ENCODE results near the gene DUSP22.

The DUSP22 gene

GRCh38 chr6:307065-307814, 15.0 kb downstream of the DUSP22 start:
- Mint-ChIP-seq H3K36me3 (peaks cover 13% of the 10 kb centered on the region), H3K9me3 (no peaks in the 10 kb centered on the region), H3K4me1 (peaks cover 1% of the 10 kb centered on the region), H3K4me3 (no peak overlapping the region), H3K27ac (no peak overlapping the region), H3K27me3 (no peaks in the 10 kb centered on the region)
- no peak for DNase-seq
- CTCF ChIA-PET = no interaction called here

- Mint-ChIP-seq H3K27ac (no peak overlapping the region), H3K27me3 (no peaks in the 10 kb centered on the region), H3K4me3 (no peak overlapping the region), H3K36me3 (peaks cover 13% of the 10 kb centered on the region), H3K4me1 (peaks cover 7% of the 10 kb centered on the region), H3K9me3 (no peaks in the 10 kb centered on the region)
- DNase-seq = no peak
- CTCF ChIA-PET = interaction anchor here (1.2 kb wide), 1 partner anchor 15 kb away, joined by 3 read pairs; no protein-coding TSS in a partner anchor
Observed at GRCh38 chr6:307874-308273, 15.6 kb downstream of the DUSP22 start.

DNA sequence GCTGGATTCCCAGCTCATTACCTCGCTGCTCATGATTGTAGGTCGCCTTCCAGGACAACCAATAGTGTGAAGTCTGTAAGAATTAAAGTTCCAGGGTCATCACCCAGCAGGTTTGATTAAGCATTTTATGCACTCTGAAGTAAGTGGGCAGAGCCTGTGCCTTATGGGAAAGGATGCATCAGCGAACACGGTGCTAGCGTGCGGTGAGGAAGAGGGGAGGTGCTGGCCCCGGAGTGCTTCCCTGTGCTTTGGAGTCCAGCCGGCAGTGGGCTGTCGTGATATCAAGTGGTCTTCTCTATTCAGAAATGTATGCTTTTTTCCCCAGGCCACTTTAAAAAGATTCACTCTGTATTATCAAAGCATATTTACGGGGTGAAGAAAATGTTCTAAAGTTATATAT, 16.0 kb downstream of the DUSP22 start:
- Mint-ChIP-seq H3K9me3 (no peaks in the 10 kb centered on the region), H3K27ac (no peak overlapping the region)

DNA sequence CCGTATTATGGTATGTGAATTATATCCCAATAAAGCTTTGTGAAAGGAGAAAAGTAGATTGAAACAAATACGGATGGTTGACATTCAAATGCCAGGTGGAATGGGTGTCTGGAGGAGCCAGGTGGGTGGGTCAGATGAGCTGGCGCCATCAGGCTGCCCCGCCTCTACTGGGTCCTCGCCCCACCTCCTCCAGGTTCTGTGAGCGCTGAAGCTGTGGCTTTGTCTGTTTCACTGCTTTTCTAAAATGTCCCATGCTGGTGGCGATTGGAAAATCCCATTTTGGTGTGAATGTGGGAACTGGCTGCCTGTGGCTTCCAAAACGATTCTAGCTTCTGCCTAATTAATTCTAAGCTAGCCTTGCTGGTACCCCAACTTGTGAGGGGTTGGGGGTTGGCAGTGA, 16.5 kb downstream of the DUSP22 start:
- no peak for DNase-seq
- CTCF ChIA-PET = interaction anchor here (0.8 to 1.2 kb wide), 2 partner anchors 16 to 43 kb away, joined by 3 to 4 read pairs; no protein-coding TSS in a partner anchor
- peaks cover 13% of the 10 kb centered on the region for H3K4me1 Mint-ChIP-seq
- H3K27me3 Mint-ChIP-seq = no peaks in the 10 kb centered on the region
- no peaks in the 10 kb centered on the region for H3K9me3 Mint-ChIP-seq
- H3K27ac Mint-ChIP-seq = no peak overlapping the region
- H3K4me3 Mint-ChIP-seq = no peak overlapping the region
- H3K36me3 Mint-ChIP-seq = peaks cover 13% of the 10 kb centered on the region

More for the DNA sequence above, 16.0 kb downstream of the DUSP22 start:
- CTCF ChIA-PET = interaction anchor here (1.2 kb wide), 1 partner anchor 15 kb away, joined by 3 read pairs; no protein-coding TSS in a partner anchor
- no peak for DNase-seq
- Mint-ChIP-seq H3K36me3 (peaks cover 13% of the 10 kb centered on the region), H3K27me3 (no peaks in the 10 kb centered on the region), H3K4me3 (no peak overlapping the region), H3K4me1 (peaks cover 12% of the 10 kb centered on the region)

GRCh38 chr6:309947-310346, 17.7 kb downstream of the DUSP22 start:
- H3K27ac Mint-ChIP-seq = no peak overlapping the region
- H3K27me3 Mint-ChIP-seq = no peaks in the 10 kb centered on the region
- H3K4me1 Mint-ChIP-seq = peaks cover 13% of the 10 kb centered on the region
- peaks cover 9% of the 10 kb centered on the region for H3K36me3 Mint-ChIP-seq
- H3K9me3 Mint-ChIP-seq = no peaks in the 10 kb centered on the region
- no peak overlapping the region for H3K4me3 Mint-ChIP-seq
- no peak for DNase-seq
- CTCF ChIA-PET = no interaction called here

DNA sequence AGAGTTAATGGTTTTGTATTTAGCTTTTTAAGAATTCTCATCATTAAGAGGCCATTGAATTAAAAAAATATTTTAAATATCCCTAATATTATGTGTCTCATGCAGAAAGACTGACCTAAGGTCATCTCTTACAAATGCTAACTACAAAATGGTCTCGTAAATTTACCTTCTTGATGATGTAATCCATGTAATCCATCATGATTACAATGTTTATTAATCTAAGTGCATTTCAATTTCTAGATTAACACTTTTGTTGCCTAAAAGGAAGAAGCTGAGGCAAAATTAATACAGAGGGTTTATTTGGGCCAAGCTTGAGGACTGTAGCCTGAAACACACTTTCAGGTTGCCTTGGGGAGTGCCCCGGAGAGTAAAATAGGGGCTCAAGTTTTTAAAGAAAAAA, 18.4 kb downstream of the DUSP22 start:
- Mint-ChIP-seq H3K9me3 (no peaks in the 10 kb centered on the region), H3K4me1 (peaks cover 13% of the 10 kb centered on the region), H3K4me3 (no peak overlapping the region), H3K36me3 (peaks cover 9% of the 10 kb centered on the region), H3K27ac (no peak overlapping the region), H3K27me3 (no peaks in the 10 kb centered on the region)
- CTCF ChIA-PET = no interaction called here
- DNase-seq = no peak

DNA sequence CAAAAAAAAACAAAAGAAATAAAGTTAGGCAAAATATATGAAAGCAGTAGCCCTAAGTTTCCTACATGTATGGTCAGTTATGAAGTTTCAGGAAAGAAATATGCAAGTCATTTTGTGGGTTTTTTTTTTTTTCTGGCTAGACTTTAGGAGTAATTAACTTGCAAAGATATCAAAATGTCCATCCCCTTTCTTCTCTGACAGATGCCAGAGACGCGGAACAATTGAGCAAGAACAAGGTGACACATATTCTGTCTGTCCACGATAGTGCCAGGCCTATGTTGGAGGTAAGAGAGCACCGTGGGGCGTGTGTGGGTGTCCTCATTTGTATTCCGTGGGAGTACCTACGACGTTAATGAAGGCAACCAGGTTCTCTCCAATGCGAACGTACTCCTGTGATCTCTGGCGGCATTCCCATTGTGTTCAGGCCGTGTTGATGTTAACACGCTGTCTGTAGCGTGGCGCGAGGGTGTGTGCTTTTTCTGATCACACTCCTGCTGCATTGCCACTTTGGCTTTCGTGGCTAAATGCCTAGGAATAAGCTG, 19.5 kb downstream of the DUSP22 start:
- Mint-ChIP-seq H3K27me3 (no peaks in the 10 kb centered on the region), H3K4me3 (no peak overlapping the region)
- CTCF ChIA-PET = interaction anchor here (1.0 kb wide), 1 partner anchor 62 kb away, joined by 3 read pairs; no protein-coding TSS in a partner anchor

DNA sequence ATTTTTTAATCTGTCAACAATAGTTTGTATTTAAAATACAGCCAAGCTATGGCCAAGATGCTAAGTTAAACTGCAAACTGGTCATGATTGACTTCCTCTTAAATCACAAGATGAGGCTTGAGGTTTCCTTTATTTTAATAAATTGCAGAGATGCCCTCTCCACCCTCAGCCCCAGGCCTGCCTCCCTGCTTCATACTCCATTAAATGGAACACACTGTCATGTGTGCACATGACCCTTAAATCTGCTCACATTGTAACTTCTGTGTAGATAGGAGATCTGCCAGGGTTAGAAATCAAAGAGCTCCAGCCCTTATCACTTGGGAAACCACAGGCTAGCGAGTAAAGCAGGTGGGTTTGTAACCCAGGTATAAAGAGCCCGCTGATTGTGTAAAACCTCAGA, 20.8 kb downstream of the DUSP22 start:
- peaks cover 5% of the 10 kb centered on the region for H3K36me3 Mint-ChIP-seq
- H3K9me3 Mint-ChIP-seq = no peaks in the 10 kb centered on the region
- no peak for DNase-seq
- H3K4me1 Mint-ChIP-seq = peaks cover 22% of the 10 kb centered on the region
- no peak overlapping the region for H3K4me3 Mint-ChIP-seq
- no peak overlapping the region for H3K27ac Mint-ChIP-seq
- H3K27me3 Mint-ChIP-seq = no peaks in the 10 kb centered on the region
- CTCF ChIA-PET = interaction anchor here (1.1 kb wide), 1 partner anchor 17 kb away, joined by 4 read pairs; no protein-coding TSS in a partner anchor

More for the DNA sequence above, 19.5 kb downstream of the DUSP22 start:
- no peak overlapping the region for H3K27ac Mint-ChIP-seq
- DNase-seq = no peak
- peaks cover 13% of the 10 kb centered on the region for H3K4me1 Mint-ChIP-seq
- H3K9me3 Mint-ChIP-seq = no peaks in the 10 kb centered on the region
- peaks cover 9% of the 10 kb centered on the region for H3K36me3 Mint-ChIP-seq

- DNase-seq = no peak
- CTCF ChIA-PET = interaction anchor here (0.8 to 1.5 kb wide), 2 partner anchors 10 to 13 kb away, joined by 3 to 4 read pairs; no protein-coding TSS in a partner anchor
- no peaks in the 10 kb centered on the region for H3K27me3 Mint-ChIP-seq
- no peaks in the 10 kb centered on the region for H3K9me3 Mint-ChIP-seq
- no peak overlapping the region for H3K27ac Mint-ChIP-seq
- H3K4me3 Mint-ChIP-seq = no peak overlapping the region
- peaks cover 5% of the 10 kb centered on the region for H3K36me3 Mint-ChIP-seq
- peaks cover 22% of the 10 kb centered on the region for H3K4me1 Mint-ChIP-seq
Observed at GRCh38 chr6:313917-314316, 21.6 kb downstream of the DUSP22 start.

DNA sequence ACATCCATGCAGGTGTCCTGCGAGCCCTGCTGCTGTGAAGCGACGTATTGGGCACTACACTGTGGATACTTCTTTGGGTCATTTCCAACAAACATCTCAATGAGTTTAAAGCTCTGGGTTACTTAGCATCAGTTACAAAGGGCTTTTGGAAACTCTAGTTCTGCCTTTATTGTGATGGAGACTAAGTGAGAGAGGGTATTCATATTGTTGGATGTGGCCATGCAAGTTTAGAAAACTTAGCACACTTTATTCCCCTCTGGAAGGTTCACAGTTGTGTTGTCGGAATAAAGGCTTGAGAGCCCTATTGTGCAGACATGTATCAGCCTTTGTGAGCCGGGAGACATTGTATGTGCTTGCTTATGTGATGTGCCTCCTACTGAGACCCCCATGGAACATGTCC, 22.1 kb downstream of the DUSP22 start:
- no peak overlapping the region for H3K4me3 Mint-ChIP-seq
- no peaks in the 10 kb centered on the region for H3K9me3 Mint-ChIP-seq
- CTCF ChIA-PET = interaction anchor here (0.8 to 1.5 kb wide), 2 partner anchors 9 to 13 kb away, joined by 3 to 4 read pairs; no protein-coding TSS in a partner anchor

DNA sequence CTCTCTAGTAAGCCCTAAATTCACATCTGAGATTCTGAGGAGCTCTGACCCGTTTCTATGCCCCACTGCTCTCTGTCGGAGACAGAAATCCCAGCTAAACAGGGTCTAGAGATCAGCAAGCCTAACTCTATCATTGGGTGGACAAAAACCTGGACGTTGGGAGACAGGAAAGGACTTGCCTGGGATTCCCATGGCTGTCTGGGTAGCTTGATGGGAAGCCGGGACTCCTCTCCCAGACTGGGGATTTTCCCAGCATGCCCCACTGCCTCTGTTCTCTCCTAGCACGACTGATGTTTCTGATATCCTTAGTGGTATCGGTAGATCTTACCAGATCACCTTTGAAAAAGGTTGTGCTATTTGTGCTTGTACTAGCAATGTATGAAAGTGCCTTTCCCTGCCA, 22.9 kb downstream of the DUSP22 start:
- CTCF ChIA-PET = interaction anchor here (1.0 to 1.5 kb wide), 2 partner anchors 8 to 157 kb away, joined by 3 to 4 read pairs; no protein-coding TSS in a partner anchor
- no peak overlapping the region for H3K27ac Mint-ChIP-seq

More for the DNA sequence above, 22.1 kb downstream of the DUSP22 start:
- Mint-ChIP-seq H3K27me3 (no peaks in the 10 kb centered on the region), H3K36me3 (peaks cover 5% of the 10 kb centered on the region), H3K27ac (no peak overlapping the region), H3K4me1 (peaks cover 25% of the 10 kb centered on the region)
- no peak for DNase-seq

GRCh38 chr6:315921-316752, 23.9 kb downstream of the DUSP22 start:
- no peak for DNase-seq
- Mint-ChIP-seq H3K9me3 (no peaks in the 10 kb centered on the region), H3K4me3 (no peak overlapping the region), H3K36me3 (peaks cover 5% of the 10 kb centered on the region), H3K4me1 (peaks cover 33% of the 10 kb centered on the region), H3K27ac (no peak overlapping the region), H3K27me3 (no peaks in the 10 kb centered on the region)
- CTCF ChIA-PET = interaction anchor here (1.0 to 1.3 kb wide), 2 partner anchors 17 to 158 kb away, joined by 3 read pairs; no protein-coding TSS in a partner anchor

More for the DNA sequence above, 22.9 kb downstream of the DUSP22 start:
- Mint-ChIP-seq H3K4me1 (peaks cover 33% of the 10 kb centered on the region), H3K9me3 (no peaks in the 10 kb centered on the region), H3K27me3 (no peaks in the 10 kb centered on the region), H3K4me3 (no peak overlapping the region), H3K36me3 (peaks cover 5% of the 10 kb centered on the region)
- DNase-seq = no peak

DNA sequence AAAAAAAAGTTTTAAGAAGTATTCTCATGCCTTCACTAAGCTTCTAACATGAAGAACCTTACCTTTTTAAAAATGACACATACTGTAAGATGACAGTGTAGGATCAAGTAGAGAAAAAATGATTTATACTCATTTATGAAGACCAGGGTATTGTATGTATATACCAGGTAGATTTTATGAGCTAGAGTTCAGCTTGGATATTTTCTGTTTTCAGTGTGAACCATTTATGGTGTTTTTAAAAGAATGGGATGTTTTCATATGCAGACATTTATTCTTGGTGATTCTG, 24.4 kb downstream of the DUSP22 start:
- Mint-ChIP-seq H3K4me3 (no peak overlapping the region), H3K36me3 (peaks cover 4% of the 10 kb centered on the region), H3K27me3 (no peaks in the 10 kb centered on the region), H3K9me3 (no peaks in the 10 kb centered on the region), H3K4me1 (peaks cover 33% of the 10 kb centered on the region), H3K27ac (no peak overlapping the region)
- DNase-seq = no peak
- CTCF ChIA-PET = interaction anchor here (1.3 kb wide), 1 partner anchor 16 kb away, joined by 3 read pairs; no protein-coding TSS in a partner anchor

- Mint-ChIP-seq H3K27me3 (no peaks in the 10 kb centered on the region), H3K4me1 (peaks cover 33% of the 10 kb centered on the region), H3K36me3 (peaks cover under 1% of the 10 kb centered on the region), H3K4me3 (no peak overlapping the region), H3K9me3 (no peaks in the 10 kb centered on the region), H3K27ac (no peak overlapping the region)
- no peak for DNase-seq
- CTCF ChIA-PET = interaction anchor here (1.3 kb wide), 1 partner anchor 16 kb away, joined by 3 read pairs; no protein-coding TSS in a partner anchor
Observed at GRCh38 chr6:317060-317447, 24.8 kb downstream of the DUSP22 start.
